Prostate gland (tissue), 2 donors: ENCODE data around the gene PIEZO2. TPM values are rescaled to one million over a fixed set of nuclear protein-coding genes. Genes with fewer than 3 reads are reported as not detected.

Experiments used
- DNase-seq: peaks from one replicate; pipeline ENCODE4 v3.0.0-alpha.2; 2019; ENCODE audit warnings: low spot score
- H3K27ac ChIP-seq, 2 donors: fragments of 200-600 bp; sonication (generic); 2 replicates each; pipeline ENCODE4 v1.5.1; 2017 to 2019
- H3K27me3 ChIP-seq: fragments of 200-600 bp; sonication (generic); replicated peaks from 2 replicates; pipeline ENCODE4 v1.5.1; 2019; ENCODE audit not compliant: insufficient read depth
- H3K36me3 ChIP-seq, 2 donors: fragments of 200-600 bp; sonication (generic); 1 replicate in 1 of 2; 2 replicates in 1 of 2; pipeline versions ENCODE4 v1.5.1 to v1.8.1; 2017 to 2019
- H3K4me1 ChIP-seq: fragments of 200-600 bp; sonication (generic); replicated peaks from 2 replicates; pipeline ENCODE4 v1.5.1; 2019
- H3K4me3 ChIP-seq, 2 donors: fragments of 200-600 bp; sonication (generic); 2 replicates each; pipeline ENCODE4 v1.5.1; 2017 to 2019
- H3K9me3 ChIP-seq: fragments of 200-600 bp; sonication (generic); 2 replicates; pipeline ENCODE4 v1.5.1; 2017
- CTCF ChIP-seq, 4 experiments: fragments of 200-600 bp in 2 of 4; fragments of 450-650 bp in 2 of 4; sonication (generic) in 2 of 4; IDR thresholded peaks; 1 replicate in 3 of 4; 2 replicates in 1 of 4; pipeline ENCODE4 v1.5.1; 2016 to 2019; ENCODE audit warnings: antibody characterized with exemption in 4 of 4, mild to moderate bottlenecking in 2 of 4, moderate library complexity in 2 of 4
- POLR2A ChIP-seq: fragments of 450-650 bp; IDR thresholded peaks from one replicate; pipeline ENCODE4 v1.6.1; 2016; ENCODE audit warnings: antibody characterized with exemption, mild to moderate bottlenecking
- POLR2AphosphoS5 ChIP-seq: sonication (generic); formaldehyde crosslinking; IDR thresholded peaks from one replicate; pipeline ENCODE4 v1.6.1; 2017; ENCODE audit warnings: antibody characterized with exemption
- WGBS: methylation state at CpG from one replicate; pipeline ENCODE4 v1.1.5; 2018; 5-methylcytosine and 5-hydroxymethylcytosine counted together
- intact Hi-C: fragments of 100-400 bp; cut with DNase I; formaldehyde crosslinking; loops from one replicate; pipeline ENCODE4 v1.14.2; 2022
- total RNA-seq, 2 donors: library from RNA; depleted of rRNA; stranded (reverse); fragments of >200 nt; gene quantifications; one replicate each; pipeline ENCODE4 v1.1.0, GENCODE V29; 2016

The PIEZO2 gene
- total RNA-seq, 2 donors from 2014 or later = 4.1 to 19.0 TPM

GRCh38 chr18:10688766-10689165 is 460.6 kb downstream of the PIEZO2 start:
- Histone ChIP-seq H3K4me3 (no peak overlapping the region), H3K27ac (no peak overlapping the region), H3K36me3 (no peaks in the 10 kb centered on the region), H3K9me3 (no peaks in the 10 kb centered on the region), H3K4me1 (no peaks in the 10 kb centered on the region), H3K27me3 (no peaks in the 10 kb centered on the region)
- DNase-seq = no peak
- TF ChIP-seq POLR2A = no peak
- TF ChIP-seq POLR2AphosphoS5 = no peak
- no peak for TF ChIP-seq CTCF (IDR thresholded peaks at IDR 0.05)
- intact Hi-C loops = no loop called here
- 77% methylated on average over 4 of the region's 4 CpGs for WGBS

GRCh38 chr18:10687161-10687925 is 462.0 kb downstream of the PIEZO2 start:
- no peaks in the 10 kb centered on the region for H3K4me1 ChIP-seq
- no peak overlapping the region for H3K27ac ChIP-seq
- no peak for DNase-seq
- no peak for TF ChIP-seq POLR2AphosphoS5
- no peak for TF ChIP-seq CTCF (IDR thresholded peaks at IDR 0.05)
- no peak for TF ChIP-seq POLR2A
- no peaks in the 10 kb centered on the region for H3K36me3 ChIP-seq
- H3K4me3 ChIP-seq = no peak overlapping the region
- H3K9me3 ChIP-seq = no peaks in the 10 kb centered on the region
- intact Hi-C loops = no loop called here
- WGBS = 54% methylated on average over 8 of the region's 8 CpGs
- no peaks in the 10 kb centered on the region for H3K27me3 ChIP-seq

- H3K9me3 ChIP-seq = no peaks in the 10 kb centered on the region
- no peaks in the 10 kb centered on the region for H3K27me3 ChIP-seq
- no peak for TF ChIP-seq CTCF (IDR thresholded peaks at IDR 0.05)
- TF ChIP-seq POLR2A = no peak
- no peak for TF ChIP-seq POLR2AphosphoS5
- 0% methylated on average over 1 of the region's 1 CpG for WGBS
- no peaks in the 10 kb centered on the region for H3K4me1 ChIP-seq
- intact Hi-C loops = no loop called here
- no peak overlapping the region for H3K4me3 ChIP-seq
- DNase-seq = no peak
- H3K36me3 ChIP-seq = no peaks in the 10 kb centered on the region
- no peak overlapping the region for H3K27ac ChIP-seq
Measured at GRCh38 chr18:10686308-10686707, 463.1 kb downstream of the PIEZO2 start.

- intact Hi-C loops = no loop called here
- WGBS = 79% methylated on average over 15 of the region's 15 CpGs
- Histone ChIP-seq H3K27me3 (no peaks in the 10 kb centered on the region), H3K36me3 (no peaks in the 10 kb centered on the region), H3K9me3 (no peaks in the 10 kb centered on the region), H3K4me3 (no peak overlapping the region), H3K27ac (no peak overlapping the region), H3K4me1 (no peaks in the 10 kb centered on the region)
- no peak for TF ChIP-seq POLR2AphosphoS5
- no peak for TF ChIP-seq CTCF (IDR thresholded peaks at IDR 0.05)
- no peak for TF ChIP-seq POLR2A
- no peak for DNase-seq
Measured at GRCh38 chr18:10685484-10685883, 463.9 kb downstream of the PIEZO2 start.

GRCh38 chr18:10682368-10682714 is 467.0 kb downstream of the PIEZO2 start:
- Histone ChIP-seq H3K27ac (no peak overlapping the region), H3K9me3 (no peaks in the 10 kb centered on the region), H3K27me3 (no peaks in the 10 kb centered on the region), H3K4me1 (no peaks in the 10 kb centered on the region), H3K4me3 (no peak overlapping the region), H3K36me3 (no peaks in the 10 kb centered on the region)
- DNase-seq = no peak
- no peak for TF ChIP-seq POLR2A
- WGBS = 94% methylated on average over 7 of the region's 7 CpGs
- intact Hi-C loops = no loop called here
